OCI-LY7 (cell line): ENCODE measurements around the gene AOPEP. TPM values are rescaled to one million over a fixed set of nuclear protein-coding genes. Genes with fewer than 3 reads are reported as not detected.

Experiments
- BruUV-seq: library from RNA; stranded (reverse); fragments of 400-500 nt; replicated peaks from 2 replicates; lab custom pipeline; 2021; lab: Mats Ljungman, UMichigan
- CTCF ChIA-PET: fragments of 300-600 bp; sonication (Branson Sonifier 250); formaldehyde crosslinking; loops from one replicate; lab custom pipeline; 2022; ENCODE audit warnings: antibody characterized with exemption; ENCODE audit not compliant: unreplicated experiment; lab: Charles Lee
- POLR2A ChIA-PET: fragments of 300-600 bp; sonication (Branson Sonifier 250); formaldehyde crosslinking; loops from one replicate; lab custom pipeline; 2022; ENCODE audit warnings: antibody characterized with exemption; lab: Charles Lee
- DNase-seq: peaks from one replicate; pipeline ENCODE4 v3.0.0-alpha.2; 2015; ENCODE audit warnings: low spot score
- H2AFZ ChIP-seq: fragments of 200-600 bp; sonication (generic), shearing (Covaris generic); 2 replicates; pipeline ENCODE4 v1.6.1; 2014; ENCODE audit warnings: mild to moderate bottlenecking, antibody characterized with exemption, low read length, moderate library complexity
- H3K27ac ChIP-seq: fragments of 200-600 bp; sonication (generic); 2 replicates; pipeline ENCODE4 v1.5.1; 2014; ENCODE audit warnings: mixed run types, low read depth, mild to moderate bottlenecking, moderate library complexity, low read length, inconsistent platforms; ENCODE audit not compliant: poor library complexity, severe bottlenecking
- H3K36me3 ChIP-seq: fragments of 200-600 bp; sonication (generic); 2 replicates; pipeline ENCODE4 v1.6.1; 2014; ENCODE audit warnings: mild to moderate bottlenecking, antibody characterized with exemption, low read length, moderate library complexity, mixed read lengths; ENCODE audit not compliant: insufficient read depth
- H3K4me1 ChIP-seq: fragments of 200-600 bp; sonication (generic); 2 replicates; pipeline ENCODE4 v1.5.1; 2014; ENCODE audit warnings: mild to moderate bottlenecking, low read length; ENCODE audit not compliant: insufficient read depth, poor library complexity, severe bottlenecking
- H3K4me2 ChIP-seq: fragments of 200-600 bp; sonication (generic); 2 replicates; pipeline ENCODE4 v1.6.1; 2014; ENCODE audit warnings: mild to moderate bottlenecking, low read length
- H3K4me3 ChIP-seq: fragments of 200-600 bp; sonication (generic); 2 replicates; pipeline ENCODE4 v1.5.1; 2014; ENCODE audit warnings: mild to moderate bottlenecking, low read depth, low read length; ENCODE audit not compliant: poor library complexity, severe bottlenecking
- H3K79me2 ChIP-seq: fragments of 200-600 bp; sonication (generic); 2 replicates; pipeline ENCODE4 v1.6.1; 2016; ENCODE audit warnings: low read depth, mild to moderate bottlenecking, low read length, moderate library complexity, mixed read lengths; ENCODE audit not compliant: insufficient read depth
- H3K9me2 ChIP-seq: fragments of 200-600 bp; sonication (generic); 2 replicates; pipeline ENCODE4 v1.6.1; 2016; ENCODE audit warnings: mild to moderate bottlenecking, low read length, mixed read lengths; ENCODE audit not compliant: insufficient read depth
- H3K9me3 ChIP-seq: fragments of 200-600 bp; sonication (generic); 2 replicates; pipeline ENCODE4 v1.6.1; 2014; ENCODE audit warnings: mild to moderate bottlenecking, mixed run types, low read length, mixed read lengths
- H4K20me1 ChIP-seq: fragments of 200-600 bp; sonication (generic); 2 replicates; pipeline ENCODE4 v1.6.1; 2014; ENCODE audit warnings: mild to moderate bottlenecking, antibody characterized with exemption, low read length, moderate library complexity, mixed read lengths; ENCODE audit not compliant: insufficient read depth
- CTCF ChIP-seq: fragments of 200-600 bp; sonication (generic); conservative IDR thresholded peaks from 2 replicates; pipeline ENCODE4 v1.5.1; 2014; ENCODE audit warnings: mild to moderate bottlenecking, antibody characterized with exemption, low read length, moderate library complexity, mixed read lengths
- EZH2phosphoT487 ChIP-seq: fragments of 200-600 bp; sonication (generic); IDR thresholded peaks from 2 replicates; pipeline ENCODE4 v1.6.1; 2018; ENCODE audit warnings: low read depth, borderline replicate concordance, mild to moderate bottlenecking, mixed run types, antibody characterized with exemption, low read length, moderate library complexity, mixed read lengths
- intact Hi-C: fragments of 100-400 bp; cut with micrococcal nuclease; formaldehyde crosslinking; loops from one replicate; pipeline ENCODE4 v1.10.0; 2022; ENCODE audit not compliant: unreplicated experiment
- total RNA-seq, 2 experiments: library from RNA; depleted of rRNA in 1 of 2; stranded (reverse); fragments of >200 nt in 1 of 2; shearing (Covaris generic) in 1 of 2; gene quantifications; 2 replicates each; pipeline ENCODE4 v1.2.3, GENCODE V29; 2014 to 2022

Gene AOPEP
- total RNA-seq, 2 experiments from 2014 or later = 17.3 to 24.3 TPM

DNA sequence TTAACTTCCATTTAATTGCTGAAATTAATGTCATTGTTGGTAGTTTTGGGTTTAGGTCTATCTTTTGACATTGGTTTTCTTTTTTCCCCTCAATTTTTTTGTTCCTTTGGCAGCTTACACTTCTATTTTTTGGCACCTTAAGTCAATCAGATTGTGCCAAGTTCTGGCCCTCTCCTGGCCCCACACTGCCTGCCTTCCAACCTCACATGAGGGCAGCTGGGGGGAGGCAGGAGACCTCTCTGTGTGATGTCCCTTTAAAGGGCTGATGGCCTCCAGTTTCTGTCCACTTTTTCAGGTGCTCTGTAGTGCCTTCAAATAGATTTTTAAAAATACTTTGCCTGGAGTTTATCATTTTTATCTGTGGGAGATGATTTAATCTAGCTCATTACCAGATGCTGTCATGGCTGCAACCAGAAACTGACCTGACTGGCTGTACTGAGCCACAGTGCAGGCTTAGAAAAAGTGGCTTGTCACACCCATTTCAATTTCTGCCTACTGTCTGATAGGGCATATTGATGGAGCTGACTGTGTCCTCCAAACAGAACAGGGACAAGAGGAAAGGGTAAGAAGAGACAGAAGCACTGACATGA lies 394.4 kb downstream of the AOPEP start:
- ChIA-PET POLR2A (no interaction called here), CTCF (no interaction called here)
- H3K4me1 ChIP-seq = no peaks in the 10 kb centered on the region
- H3K9me2 ChIP-seq = no peaks in the 10 kb centered on the region
- no peak overlapping the region for H3K4me3 ChIP-seq
- no peak for DNase-seq
- no peak overlapping the region for H3K4me2 ChIP-seq
- H4K20me1 ChIP-seq = no peaks in the 10 kb centered on the region
- no TSS peak for BruUV-seq
- H3K9me3 ChIP-seq = no peaks in the 10 kb centered on the region
- no peaks in the 10 kb centered on the region for H3K36me3 ChIP-seq
- intact Hi-C loops = no loop called here
- no peak overlapping the region for H2AFZ ChIP-seq
- H3K79me2 ChIP-seq = no peaks in the 10 kb centered on the region
- H3K27ac ChIP-seq = no peak overlapping the region
- no peak for TF ChIP-seq CTCF
- TF ChIP-seq EZH2phosphoT487 = no peak

DNA sequence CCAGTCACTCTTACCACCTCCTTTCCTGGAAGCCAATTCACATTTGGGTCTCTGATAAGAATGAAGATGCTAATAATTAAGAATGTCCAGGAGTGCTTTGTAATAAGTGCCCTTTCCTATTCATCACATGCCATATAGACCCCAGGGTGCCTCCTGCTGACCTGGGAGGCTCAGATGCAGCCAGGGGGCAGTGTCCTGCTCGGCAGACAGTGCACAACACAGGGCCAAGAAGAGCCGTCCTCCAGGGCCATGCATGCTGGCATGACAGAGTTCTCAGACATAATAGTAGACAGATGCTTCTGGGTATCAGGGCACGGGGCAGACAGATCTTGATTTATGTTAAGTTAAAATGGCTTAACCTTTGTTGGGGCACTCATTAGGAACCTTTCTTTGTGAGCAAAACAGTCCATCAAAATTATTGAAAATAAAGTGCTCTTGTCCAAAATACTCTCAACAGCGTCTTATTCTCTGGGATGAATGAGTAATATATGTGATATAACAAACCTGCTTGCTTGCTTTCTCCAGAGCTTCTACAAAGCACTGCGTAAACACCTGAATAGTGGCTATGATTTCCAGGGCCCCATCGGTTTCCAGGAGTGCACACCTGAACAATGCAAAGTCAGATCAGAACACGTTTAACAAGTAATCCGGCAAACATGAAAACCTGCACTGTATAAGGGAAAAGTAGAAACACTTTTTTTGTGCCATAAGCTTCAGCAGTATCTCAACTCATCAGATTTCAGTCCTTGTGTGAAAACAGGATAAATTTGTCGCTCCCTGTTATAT lies 398.3 kb downstream of the AOPEP start:
- Histone ChIP-seq H3K4me3 (no peak overlapping the region), H3K9me3 (no peaks in the 10 kb centered on the region), H3K4me2 (no peak overlapping the region), H3K4me1 (no peaks in the 10 kb centered on the region), H4K20me1 (no peaks in the 10 kb centered on the region), H3K27ac (no peak overlapping the region), H3K9me2 (no peaks in the 10 kb centered on the region), H3K36me3 (no peaks in the 10 kb centered on the region), H2AFZ (no peak overlapping the region), H3K79me2 (no peaks in the 10 kb centered on the region)
- BruUV-seq = no TSS peak
- intact Hi-C loops = loop anchor here (5.0 kb wide), 1 partner anchor 457 kb away; no protein-coding TSS in a partner anchor
- ChIA-PET POLR2A (no interaction called here), CTCF (no interaction called here)
- no peak for DNase-seq
- peak; percentile 35; the same call in 1 of the 2 replicates for TF ChIP-seq CTCF
- no peak for TF ChIP-seq EZH2phosphoT487

DNA sequence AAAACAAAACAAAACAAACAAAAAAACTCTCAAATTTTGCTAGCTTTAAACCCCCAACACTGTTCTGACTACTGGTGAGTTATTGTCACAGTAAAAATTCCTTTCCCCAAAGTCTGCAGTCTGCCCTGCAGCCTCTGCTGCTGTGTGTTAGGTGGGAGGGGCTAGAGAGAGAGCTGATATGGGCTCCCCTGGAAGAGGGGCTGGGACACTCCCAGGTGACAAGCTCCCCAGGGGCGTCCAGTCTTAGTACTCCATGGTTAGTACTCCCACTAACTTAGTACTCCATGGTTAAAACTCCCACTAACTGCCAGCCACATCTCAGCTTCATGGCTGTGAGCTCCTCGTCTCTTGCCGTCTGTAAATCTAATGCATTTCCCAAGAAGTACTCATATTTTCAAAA lies 399.2 kb downstream of the AOPEP start:
- intact Hi-C loops = loop anchor here (5.0 kb wide), 1 partner anchor 458 kb away; no protein-coding TSS in a partner anchor
- BruUV-seq = no TSS peak
- CTCF ChIA-PET = no interaction called here

More for the DNA sequence above, 399.2 kb downstream of the AOPEP start:
- Histone ChIP-seq H2AFZ (no peak overlapping the region), H3K4me3 (no peak overlapping the region), H3K9me2 (no peaks in the 10 kb centered on the region), H3K36me3 (no peaks in the 10 kb centered on the region), H3K79me2 (no peaks in the 10 kb centered on the region), H3K4me1 (no peaks in the 10 kb centered on the region), H3K9me3 (no peaks in the 10 kb centered on the region), H4K20me1 (no peaks in the 10 kb centered on the region), H3K4me2 (no peak overlapping the region), H3K27ac (no peak overlapping the region)
- TF ChIP-seq CTCF (no peak), EZH2phosphoT487 (no peak)
- POLR2A ChIA-PET = interaction anchor here (1.1 kb wide), 1 partner anchor 9 kb away, joined by 3 read pairs; no protein-coding TSS in a partner anchor
- DNase-seq = no peak
